ENCODE results near the gene SUN1.

SUN1 gene

GRCh38 chr7:909358-910329 is 77.4 kb downstream of the SUN1 start:
- DNase-seq = peak; percentile 41

- DNase-seq = no peak
Observed at GRCh38 chr7:910441-910861, 78.2 kb downstream of the SUN1 start.

GRCh38 chr7:910931-911431 is 78.7 kb downstream of the SUN1 start:
- no peak for DNase-seq

- no peak for DNase-seq
Observed at GRCh38 chr7:911791-912480, 79.7 kb downstream of the SUN1 start.

- no peak for DNase-seq
Observed at GRCh38 chr7:913736-914520, 81.7 kb downstream of the SUN1 start.

GRCh38 chr7:914521-915194 is 82.4 kb downstream of the SUN1 start:
- DNase-seq = no peak

GRCh38 chr7:915291-916218 is 83.3 kb downstream of the SUN1 start:
- DNase-seq = no peak

- DNase-seq = no peak
Observed at GRCh38 chr7:916291-916941, 84.1 kb downstream of the SUN1 start.

GRCh38 chr7:917255-918117 is 85.2 kb downstream of the SUN1 start:
- no peak for DNase-seq

GRCh38 chr7:918118-918425 is 85.8 kb downstream of the SUN1 start:
- DNase-seq = no peak

GRCh38 chr7:918441-919113 is 86.3 kb downstream of the SUN1 start:
- no peak for DNase-seq

GRCh38 chr7:919114-919442 is 86.8 kb downstream of the SUN1 start:
- DNase-seq = no peak

GRCh38 chr7:919924-920341 is 87.7 kb downstream of the SUN1 start:
- DNase-seq = no peak

- DNase-seq = no peak
Observed at GRCh38 chr7:920351-921070, 88.2 kb downstream of the SUN1 start.

GRCh38 chr7:921071-921461 is 88.8 kb downstream of the SUN1 start:
- no peak for DNase-seq

- DNase-seq = no peak
Observed at GRCh38 chr7:921581-922333, 89.5 kb downstream of the SUN1 start.

- peak; percentile 43 for DNase-seq
Observed at GRCh38 chr7:922334-923107, 90.2 kb downstream of the SUN1 start.

Measured in CD4-positive, alpha-beta T cell treated with Interleukin-4 for 4 hours (primary cell).